ENCODE measurements around the gene THRB.

THRB gene

DNA sequence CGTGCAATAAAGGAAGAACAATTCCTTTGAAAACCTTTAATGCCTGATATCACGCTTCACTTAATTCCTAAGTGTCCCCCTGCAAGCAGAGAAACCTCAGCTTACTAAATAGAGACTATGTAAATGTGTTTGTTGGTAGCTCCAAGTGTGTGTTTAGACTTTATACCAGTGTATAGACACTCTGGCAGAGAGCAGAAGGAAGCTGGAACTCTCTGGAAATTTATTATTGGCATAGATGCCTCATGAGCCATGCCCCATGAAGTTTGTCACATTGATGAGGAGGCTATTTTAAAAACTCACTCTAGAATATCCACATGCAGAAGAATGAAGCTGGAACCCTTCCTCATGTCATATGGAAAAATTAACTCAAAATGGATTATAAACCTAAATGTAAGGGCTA, 99.9 kb downstream of the THRB start:
- no peak overlapping the region for H3K4me3 ChIP-seq (ENCODE audit: insufficient read length, low read depth)
- H3K4me1 ChIP-seq (ENCODE audit: insufficient read depth, insufficient read length): no peaks in the 10 kb centered on the region
- no peak for TF ChIP-seq YY1 (IDR thresholded peaks at IDR 0.05; ENCODE audit: insufficient read depth, insufficient read length)
- no peaks in the 10 kb centered on the region for H3K9me3 ChIP-seq (ENCODE audit: insufficient read depth, low read length)
- DNase-seq (ENCODE audit: low read depth, low spot score): no peak
- H3K9ac ChIP-seq (ENCODE audit: insufficient read length, low read depth): no peak overlapping the region
- H3K27me3 ChIP-seq (ENCODE audit: insufficient read depth, insufficient read length): no peaks in the 10 kb centered on the region
- no peaks in the 10 kb centered on the region for H3K36me3 ChIP-seq (ENCODE audit: insufficient read depth, insufficient read length, low read length)

DNA sequence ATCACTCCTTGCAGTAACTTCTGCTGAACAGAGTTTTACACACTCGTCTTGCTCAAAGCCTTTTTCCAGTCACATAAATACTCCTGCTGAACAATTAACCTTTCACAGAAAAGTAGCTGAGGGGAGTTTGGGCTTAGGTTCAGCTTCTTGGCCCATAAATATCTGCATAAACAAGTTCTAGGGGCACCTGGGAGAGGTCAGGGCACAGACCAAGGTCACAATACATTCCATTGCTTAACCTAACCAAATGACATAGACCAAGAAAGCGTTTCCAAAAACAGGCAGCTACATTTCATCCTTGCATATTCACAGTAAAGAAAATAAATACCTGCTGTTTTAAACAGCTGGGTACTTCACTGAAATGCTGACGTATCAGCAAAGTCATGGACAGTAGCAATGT, 101.3 kb downstream of the THRB start:
- TF ChIP-seq SUZ12 (IDR thresholded peaks at IDR 0.05; ENCODE audit: extremely low read depth, insufficient read depth, insufficient read length) (no peak), ZNF274 (IDR thresholded peaks at IDR 0.05; ENCODE audit: low read depth, low read length) (no peak), YY1 (IDR thresholded peaks at IDR 0.05; ENCODE audit: insufficient read depth, insufficient read length) (no peak)
- H3K4me1 ChIP-seq (ENCODE audit: insufficient read depth, insufficient read length): no peaks in the 10 kb centered on the region
- H3K27me3 ChIP-seq (ENCODE audit: insufficient read depth, insufficient read length): no peaks in the 10 kb centered on the region
- H3K9me3 ChIP-seq (ENCODE audit: insufficient read depth, low read length): no peaks in the 10 kb centered on the region
- no peaks in the 10 kb centered on the region for H3K36me3 ChIP-seq (ENCODE audit: insufficient read depth, insufficient read length, low read length)
- H3K4me3 ChIP-seq (ENCODE audit: insufficient read length, low read depth): no peak overlapping the region
- no peak for DNase-seq (ENCODE audit: low read depth, low spot score)
- no peak overlapping the region for H3K9ac ChIP-seq (ENCODE audit: insufficient read length, low read depth)

DNA sequence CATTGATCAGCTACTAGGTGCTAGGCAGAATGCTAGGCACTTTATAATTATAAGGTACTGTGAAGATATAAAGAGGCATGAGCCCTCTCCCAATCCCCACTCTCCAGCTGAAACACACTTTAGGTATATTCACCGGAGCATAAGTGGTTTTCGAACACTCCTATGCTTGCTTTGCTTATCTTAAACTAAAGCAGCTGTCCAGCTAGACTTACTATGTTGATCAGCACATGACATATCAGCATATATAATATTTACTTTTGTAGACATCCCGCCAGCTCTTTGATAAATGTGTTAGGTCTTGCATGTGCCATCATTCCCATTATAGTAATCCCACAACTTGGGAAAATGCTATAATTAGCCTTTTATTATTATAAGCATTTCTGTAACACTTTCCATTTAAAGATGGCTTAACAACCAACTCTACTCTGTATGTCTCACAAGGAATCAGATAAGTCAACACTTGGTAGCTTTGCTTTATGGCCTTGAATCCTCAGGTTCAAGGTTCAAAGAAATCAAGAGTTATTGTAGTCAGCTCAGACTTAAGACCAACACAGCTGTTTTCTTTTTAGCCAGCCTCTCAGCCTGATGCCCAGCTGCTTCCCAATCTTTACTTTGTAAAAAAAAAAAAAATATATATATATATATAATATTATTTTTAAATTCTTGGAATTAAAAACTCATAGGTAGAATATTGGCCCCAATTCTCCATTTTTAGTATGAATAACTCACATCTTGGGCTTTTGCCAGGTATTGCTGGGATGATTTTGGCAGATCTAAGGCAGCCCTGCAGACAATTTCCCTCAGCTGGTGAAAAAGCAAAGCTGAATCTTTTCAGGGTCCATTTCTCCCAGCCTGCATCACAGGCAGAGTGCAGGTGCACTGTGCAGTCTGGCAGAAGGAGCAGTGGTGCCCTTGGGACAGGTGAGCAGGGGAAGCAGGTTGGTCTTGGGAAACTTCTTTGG, 104.2 kb downstream of the THRB start:
- Histone ChIP-seq H3K4me1 (ENCODE audit: insufficient read depth, insufficient read length) (no peaks in the 10 kb centered on the region), H3K36me3 (ENCODE audit: insufficient read depth, insufficient read length, low read length) (no peaks in the 10 kb centered on the region), H3K4me3 (ENCODE audit: insufficient read length, low read depth) (no peak overlapping the region), H3K27me3 (ENCODE audit: insufficient read depth, insufficient read length) (no peaks in the 10 kb centered on the region), H3K9ac (ENCODE audit: insufficient read length, low read depth) (no peak overlapping the region), H3K9me3 (ENCODE audit: insufficient read depth, low read length) (no peaks in the 10 kb centered on the region)
- DNase-seq (ENCODE audit: low read depth, low spot score): no peak
- TF ChIP-seq SUZ12 (IDR thresholded peaks at IDR 0.05; ENCODE audit: extremely low read depth, insufficient read depth, insufficient read length) (no peak), YY1 (IDR thresholded peaks at IDR 0.05; ENCODE audit: insufficient read depth, insufficient read length) (no peak)

DNA sequence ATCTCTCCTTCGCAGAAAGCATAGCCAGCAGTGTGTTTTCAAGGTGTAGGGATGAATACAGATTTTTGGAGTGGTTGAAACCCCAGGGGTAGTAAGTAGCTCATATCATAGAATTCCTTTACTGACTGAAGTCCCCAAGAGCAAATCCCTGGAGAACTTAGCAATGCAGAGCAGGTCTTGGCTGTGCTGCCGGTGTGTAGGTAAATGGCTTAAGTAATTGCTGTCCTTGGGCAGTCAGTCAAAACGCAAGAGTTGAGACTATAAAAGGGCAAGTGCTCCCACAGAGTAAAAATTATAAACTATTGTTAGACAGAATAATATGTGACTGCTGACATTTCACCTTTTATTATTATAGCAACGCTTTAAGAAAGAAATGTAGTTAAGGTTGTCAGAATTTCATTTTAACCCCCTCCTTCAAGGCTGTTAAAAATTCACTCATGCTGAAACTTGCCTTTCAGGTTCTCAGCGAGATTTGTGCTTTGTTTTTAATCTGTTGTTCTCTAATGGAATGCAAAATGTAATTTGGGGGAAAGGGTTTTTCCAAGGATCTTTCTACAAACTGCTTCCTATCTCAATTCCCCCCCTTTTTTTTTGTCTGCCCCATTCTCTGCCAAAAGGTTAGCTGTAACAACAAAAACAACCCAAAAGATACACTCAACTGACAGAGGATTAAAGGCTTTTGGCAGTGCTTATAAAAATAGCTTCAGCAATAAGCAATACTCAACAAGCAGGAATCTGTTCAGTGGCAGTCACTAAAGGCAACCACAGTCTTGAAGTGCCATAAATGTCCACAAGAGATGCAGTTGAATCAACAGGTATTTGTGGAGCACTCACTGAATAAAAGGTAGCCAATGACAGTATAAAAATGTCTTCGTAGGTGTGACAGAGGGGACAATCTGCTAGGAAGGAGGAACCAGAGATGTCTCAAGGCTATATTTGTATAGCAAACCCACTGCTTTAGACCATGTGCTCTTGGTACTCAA, 105.3 kb downstream of the THRB start:
- Histone ChIP-seq H3K27me3 (ENCODE audit: insufficient read depth, insufficient read length) (no peaks in the 10 kb centered on the region), H3K9ac (ENCODE audit: insufficient read length, low read depth) (no peak overlapping the region), H3K4me3 (ENCODE audit: insufficient read length, low read depth) (no peak overlapping the region), H3K9me3 (ENCODE audit: insufficient read depth, low read length) (no peaks in the 10 kb centered on the region), H3K4me1 (ENCODE audit: insufficient read depth, insufficient read length) (no peaks in the 10 kb centered on the region), H3K36me3 (ENCODE audit: insufficient read depth, insufficient read length, low read length) (no peaks in the 10 kb centered on the region)
- DNase-seq (ENCODE audit: low read depth, low spot score): no peak
- no peak for TF ChIP-seq YY1 (IDR thresholded peaks at IDR 0.05; ENCODE audit: insufficient read depth, insufficient read length)
- TF ChIP-seq SUZ12 (IDR thresholded peaks at IDR 0.05; ENCODE audit: extremely low read depth, insufficient read depth, insufficient read length): no peak
- TF ChIP-seq ZNF274 (IDR thresholded peaks at IDR 0.05; ENCODE audit: low read depth, low read length): no peak

GRCh38 chr3:24388611-24389010, 106.0 kb downstream of the THRB start:
- Histone ChIP-seq H3K4me3 (ENCODE audit: insufficient read length, low read depth) (no peak overlapping the region), H3K27me3 (ENCODE audit: insufficient read depth, insufficient read length) (no peaks in the 10 kb centered on the region), H3K9me3 (ENCODE audit: insufficient read depth, low read length) (no peaks in the 10 kb centered on the region), H3K9ac (ENCODE audit: insufficient read length, low read depth) (no peak overlapping the region), H3K36me3 (ENCODE audit: insufficient read depth, insufficient read length, low read length) (no peaks in the 10 kb centered on the region), H3K4me1 (ENCODE audit: insufficient read depth, insufficient read length) (no peaks in the 10 kb centered on the region)
- TF ChIP-seq YY1 (IDR thresholded peaks at IDR 0.05; ENCODE audit: insufficient read depth, insufficient read length) (no peak), SUZ12 (IDR thresholded peaks at IDR 0.05; ENCODE audit: extremely low read depth, insufficient read depth, insufficient read length) (no peak), ZNF274 (IDR thresholded peaks at IDR 0.05; ENCODE audit: low read depth, low read length) (no peak)
- DNase-seq (ENCODE audit: low read depth, low spot score): no peak

GRCh38 chr3:24388159-24388558, 106.5 kb downstream of the THRB start:
- TF ChIP-seq ZNF274 (IDR thresholded peaks at IDR 0.05; ENCODE audit: low read depth, low read length): no peak
- no peak for TF ChIP-seq YY1 (IDR thresholded peaks at IDR 0.05; ENCODE audit: insufficient read depth, insufficient read length)
- TF ChIP-seq SUZ12 (IDR thresholded peaks at IDR 0.05; ENCODE audit: extremely low read depth, insufficient read depth, insufficient read length): no peak
- Histone ChIP-seq H3K4me1 (ENCODE audit: insufficient read depth, insufficient read length) (no peaks in the 10 kb centered on the region), H3K27me3 (ENCODE audit: insufficient read depth, insufficient read length) (no peaks in the 10 kb centered on the region), H3K4me3 (ENCODE audit: insufficient read length, low read depth) (no peak overlapping the region), H3K9me3 (ENCODE audit: insufficient read depth, low read length) (no peaks in the 10 kb centered on the region), H3K9ac (ENCODE audit: insufficient read length, low read depth) (no peak overlapping the region), H3K36me3 (ENCODE audit: insufficient read depth, insufficient read length, low read length) (no peaks in the 10 kb centered on the region)
- no peak for DNase-seq (ENCODE audit: low read depth, low spot score)

GRCh38 chr3:24387493-24387892, 107.2 kb downstream of the THRB start:
- Histone ChIP-seq H3K9ac (ENCODE audit: insufficient read length, low read depth) (no peak overlapping the region), H3K4me1 (ENCODE audit: insufficient read depth, insufficient read length) (no peaks in the 10 kb centered on the region), H3K36me3 (ENCODE audit: insufficient read depth, insufficient read length, low read length) (no peaks in the 10 kb centered on the region), H3K4me3 (ENCODE audit: insufficient read length, low read depth) (no peak overlapping the region), H3K27me3 (ENCODE audit: insufficient read depth, insufficient read length) (no peaks in the 10 kb centered on the region), H3K9me3 (ENCODE audit: insufficient read depth, low read length) (no peaks in the 10 kb centered on the region)
- no peak for DNase-seq (ENCODE audit: low read depth, low spot score)
- no peak for TF ChIP-seq SUZ12 (IDR thresholded peaks at IDR 0.05; ENCODE audit: extremely low read depth, insufficient read depth, insufficient read length)
- TF ChIP-seq ZNF274 (IDR thresholded peaks at IDR 0.05; ENCODE audit: low read depth, low read length): no peak

Measured in NT2/D1 (cell line).